GM12891 (cell line): ENCODE data around the gene GRIA1.

Experiments
- DNase-seq: peaks from one replicate; pipeline ENCODE4 v3.0.0; 2011; ENCODE audit warnings: low spot score; ENCODE audit not compliant: insufficient read length
- FAIRE-seq: peaks from 2 replicates; lab custom pipeline; 2011; peaks lifted over from hg19 to GRCh38; lab: Jason Lieb, UNC
- PAX5 ChIP-seq: IDR thresholded peaks from 2 replicates; pipeline ENCODE4 v1.6.1; 2011; ENCODE audit warnings: low read length, moderate library complexity, mild to moderate bottlenecking; ENCODE audit not compliant: insufficient read depth, severe bottlenecking
- POLR2A ChIP-seq: IDR thresholded peaks from 2 replicates; pipeline ENCODE4 v1.6.1; 2011; ENCODE audit warnings: low read depth, low read length, control low read depth
- POLR2AphosphoS5 ChIP-seq: IDR thresholded peaks from 2 replicates; pipeline ENCODE4 v1.6.1; 2011; ENCODE audit warnings: low read depth, low read length, control low read depth
- POU2F2 ChIP-seq: IDR thresholded peaks from 2 replicates; pipeline ENCODE4 v1.6.1; 2011; ENCODE audit warnings: low read depth, mild to moderate bottlenecking, control low read depth, low read length, moderate library complexity
- SPI1 ChIP-seq: IDR thresholded peaks from 2 replicates; pipeline ENCODE4 v1.6.1; 2011; ENCODE audit warnings: low read depth, low read length, control low read depth
- TAF1 ChIP-seq: IDR thresholded peaks from 2 replicates; pipeline ENCODE4 v1.6.1; 2011; ENCODE audit warnings: low read depth, low read length, control low read depth

The GRIA1 gene

DNA sequence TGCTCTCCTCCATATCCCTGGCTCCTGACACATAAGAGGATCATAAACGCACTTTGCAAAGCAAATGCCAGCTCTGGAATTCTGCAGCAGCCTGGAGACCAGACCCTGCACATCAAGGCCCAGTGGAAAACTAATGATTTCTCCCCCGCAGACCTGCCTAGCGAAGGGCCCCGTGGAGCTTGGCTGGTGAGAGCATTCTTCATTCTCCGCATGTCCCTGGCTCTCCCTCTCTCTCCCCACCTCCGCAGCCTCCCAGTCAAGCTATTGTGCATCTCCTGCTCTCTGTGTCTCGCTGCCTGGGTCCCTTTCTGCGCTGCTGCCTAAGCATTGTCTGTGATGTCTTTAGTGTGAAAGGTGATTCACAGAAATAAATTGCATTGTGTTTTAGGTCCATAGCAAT, 46.7 kb downstream of the GRIA1 start:
- TF ChIP-seq POLR2AphosphoS5 (no peak), TAF1 (no peak), POLR2A (no peak), PAX5 (no peak), POU2F2 (no peak), SPI1 (no peak)
- FAIRE-seq (no peak), DNase-seq (no peak)

DNA sequence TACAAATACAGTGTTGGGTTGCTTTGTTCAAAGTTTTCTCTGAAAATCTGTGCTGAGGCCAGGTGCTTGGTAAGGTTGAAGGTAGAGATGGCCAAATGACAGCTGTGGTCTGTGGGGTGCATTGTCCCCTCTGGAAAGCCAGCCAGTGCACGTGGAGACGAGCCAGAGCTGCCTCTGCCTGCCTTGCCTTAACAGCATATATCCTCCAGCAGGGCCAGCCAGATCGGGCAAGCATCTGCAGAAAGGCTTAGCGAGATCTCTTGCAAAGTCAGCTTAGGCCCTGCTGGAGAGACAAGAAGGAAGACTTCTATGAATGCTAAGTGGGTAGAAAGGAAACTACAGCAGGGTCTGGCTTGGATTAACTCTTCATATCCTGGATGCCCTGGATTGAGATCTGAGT, 49.5 kb downstream of the GRIA1 start:
- no peak for FAIRE-seq
- no peak for DNase-seq
- TF ChIP-seq TAF1 (no peak), POLR2A (no peak), POLR2AphosphoS5 (no peak), SPI1 (no peak), PAX5 (no peak), POU2F2 (no peak)

- FAIRE-seq (no peak), DNase-seq (no peak)
- no peak for TF ChIP-seq POLR2AphosphoS5
- TF ChIP-seq SPI1: no peak
- TF ChIP-seq PAX5: no peak
- TF ChIP-seq POLR2A: no peak
- no peak for TF ChIP-seq TAF1
- no peak for TF ChIP-seq POU2F2
Observed at GRCh38 chr5:153542536-153542935, 52.1 kb downstream of the GRIA1 start.

DNA sequence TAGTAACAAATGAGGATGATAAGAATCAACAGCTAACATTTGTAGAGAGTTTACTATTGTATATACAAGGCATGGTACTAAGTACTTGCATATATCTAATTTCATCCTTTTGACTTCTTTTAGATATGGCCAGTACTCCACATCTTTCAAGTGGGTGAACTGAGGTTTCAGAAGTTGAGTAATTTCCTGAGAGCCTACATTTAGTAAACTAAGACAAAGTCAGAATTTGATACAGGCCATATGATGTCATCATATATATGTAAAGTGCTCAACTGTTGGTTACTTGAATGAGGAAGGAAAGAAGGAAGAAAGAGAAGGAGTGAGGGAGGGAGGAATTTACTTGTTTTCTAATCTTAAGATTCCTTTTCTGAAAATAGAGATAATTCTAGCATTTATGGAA, 52.8 kb downstream of the GRIA1 start:
- no peak for DNase-seq
- FAIRE-seq: no peak
- TF ChIP-seq POLR2AphosphoS5 (no peak), POLR2A (no peak), PAX5 (no peak), TAF1 (no peak), POU2F2 (no peak), SPI1 (no peak)

GRCh38 chr5:153543959-153544470, 53.5 kb downstream of the GRIA1 start:
- no peak for TF ChIP-seq SPI1
- FAIRE-seq: no peak
- DNase-seq: no peak

GRCh38 chr5:153544706-153545105, 54.2 kb downstream of the GRIA1 start:
- TF ChIP-seq POLR2AphosphoS5: no peak
- no peak for TF ChIP-seq PAX5
- TF ChIP-seq POLR2A: no peak
- no peak for TF ChIP-seq SPI1
- no peak for TF ChIP-seq POU2F2
- no peak for TF ChIP-seq TAF1
- FAIRE-seq: no peak
- no peak for DNase-seq

- FAIRE-seq (no peak), DNase-seq (no peak)
- no peak for TF ChIP-seq POU2F2
- TF ChIP-seq SPI1: no peak
- TF ChIP-seq POLR2A: no peak
- no peak for TF ChIP-seq PAX5
- TF ChIP-seq TAF1: no peak
- TF ChIP-seq POLR2AphosphoS5: no peak
Observed at GRCh38 chr5:153546566-153546965, 56.1 kb downstream of the GRIA1 start.

DNA sequence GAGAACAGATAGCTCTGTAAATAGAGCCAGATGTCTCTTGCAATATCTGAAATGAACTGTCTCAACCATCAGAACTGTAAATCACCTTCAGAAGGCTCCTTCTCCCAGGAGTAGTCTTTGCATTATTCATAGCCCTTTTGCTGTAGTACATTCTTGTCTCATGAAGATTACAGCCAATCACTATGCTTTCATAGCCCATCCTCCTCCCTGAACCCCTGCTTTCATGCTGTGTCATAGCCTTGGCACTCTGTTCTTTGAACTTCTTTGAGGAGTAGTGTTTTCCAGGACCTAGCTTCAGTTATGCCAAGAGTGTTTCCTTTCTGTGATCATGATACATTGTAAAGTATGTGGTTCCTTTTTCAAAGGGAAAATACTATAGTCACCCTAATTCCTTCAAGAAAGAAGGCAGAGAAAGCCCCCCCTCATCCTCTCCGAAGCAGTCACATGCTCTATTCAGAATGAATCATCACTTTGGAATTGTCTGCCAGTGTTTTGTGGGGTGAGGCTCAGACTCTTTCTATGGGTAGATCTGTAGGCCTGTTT, 61.1 kb downstream of the GRIA1 start:
- FAIRE-seq: no peak

DNA sequence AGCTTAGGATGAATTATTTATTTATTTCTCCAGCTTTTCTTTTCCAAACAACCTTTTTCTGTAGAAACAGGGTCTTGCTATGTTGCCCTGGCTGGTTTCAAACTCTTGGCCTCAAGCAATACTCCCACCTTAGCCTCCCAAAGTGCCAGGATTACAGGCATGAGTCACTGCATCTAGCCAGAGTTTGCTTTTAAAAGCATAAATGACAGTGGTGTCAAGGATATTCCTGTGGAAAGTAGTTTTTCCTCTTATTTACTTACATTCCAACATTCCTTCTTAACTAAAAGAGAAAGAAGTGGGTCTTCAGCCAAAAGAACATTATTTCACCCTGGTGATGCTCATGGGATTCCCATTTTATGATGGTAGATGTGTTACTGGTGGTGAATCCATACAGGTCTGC, 62.4 kb downstream of the GRIA1 start:
- TF ChIP-seq SPI1 (no peak), POU2F2 (no peak), TAF1 (no peak), POLR2A (no peak), POLR2AphosphoS5 (no peak), PAX5 (no peak)
- DNase-seq: no peak
- no peak for FAIRE-seq

More for the DNA sequence above, 61.1 kb downstream of the GRIA1 start:
- TF ChIP-seq TAF1 (no peak), PAX5 (no peak), POU2F2 (no peak), POLR2A (no peak), POLR2AphosphoS5 (no peak), SPI1 (no peak)
- no peak for DNase-seq

DNA sequence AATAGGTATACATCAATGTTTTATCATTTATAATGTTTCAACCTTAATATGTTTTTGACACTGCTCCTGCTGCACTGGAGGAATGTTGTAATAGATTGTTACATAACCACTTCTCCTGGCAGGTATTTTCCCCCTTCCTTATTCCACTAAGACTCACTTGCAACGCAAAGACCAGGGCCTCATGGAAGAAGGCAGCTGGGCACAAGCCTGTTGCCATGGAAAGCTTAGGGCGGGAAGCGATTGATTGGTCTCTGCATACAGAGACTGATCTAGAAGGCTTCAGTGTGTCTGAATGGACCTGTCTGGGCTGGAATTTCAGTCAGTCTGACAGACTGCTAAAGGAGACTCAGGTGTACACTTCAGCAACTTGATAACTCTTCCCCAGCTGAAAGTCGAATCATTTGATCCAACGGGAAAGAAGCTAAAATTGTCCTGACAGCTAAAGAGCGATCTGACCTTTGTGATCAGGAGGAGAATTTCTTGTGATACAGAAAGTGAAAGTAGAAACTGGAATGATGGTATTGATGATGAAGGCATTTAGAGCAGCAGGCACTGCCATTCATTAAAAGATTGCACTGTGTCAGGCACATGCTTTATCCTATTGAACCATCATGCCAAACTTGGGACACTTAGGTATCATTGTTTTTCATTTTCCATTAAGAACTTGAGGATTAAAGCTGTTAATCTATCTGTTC, 65.1 kb downstream of the GRIA1 start:
- TF ChIP-seq SPI1 (no peak), TAF1 (no peak), POLR2AphosphoS5 (no peak), PAX5 (no peak)
- DNase-seq: no peak
- no peak for FAIRE-seq
